CD8-positive, alpha-beta memory T cell (primary cell): ENCODE data around the gene ZNF473. TPM values are rescaled to one million over a fixed set of nuclear protein-coding genes. Genes with fewer than 3 reads are reported as not detected.

Experiments
- CTCF ChIA-PET: fragments of 350-600 bp; sonication (Branson Sonifier 250); formaldehyde crosslinking; loops from one replicate; lab custom pipeline; 2021; ENCODE audit warnings: antibody characterized with exemption; lab: Charles Lee
- POLR2A ChIA-PET: fragments of 350-600 bp; sonication (Branson Sonifier 250); formaldehyde crosslinking; loops from one replicate; lab custom pipeline; 2021; ENCODE audit warnings: antibody characterized with exemption; lab: Charles Lee
- DNase-seq, 5 donors: peaks; one replicate each; pipeline versions ENCODE4 v3.0.0 to v3.0.0-alpha.2; 2020 to 2022; ENCODE audit warnings: mixed read lengths in 1 of 5
- H3K27ac ChIP-seq: one replicate; pipeline ENCODE4 v1.7.0; 2013; ENCODE audit warnings: low read depth, mild to moderate bottlenecking, low read length, moderate library complexity
- H3K27me3 ChIP-seq: 2 replicates; pipeline ENCODE4 v1.7.0; 2013; ENCODE audit warnings: low read length, mild to moderate bottlenecking; ENCODE audit not compliant: insufficient read depth, poor library complexity, severe bottlenecking
- H3K36me3 ChIP-seq: 2 replicates; pipeline ENCODE4 v1.7.0; 2013; ENCODE audit warnings: mild to moderate bottlenecking, low read length, moderate library complexity; ENCODE audit not compliant: insufficient read depth
- H3K4me1 ChIP-seq: 2 replicates; pipeline ENCODE4 v1.7.0; 2013; ENCODE audit warnings: mild to moderate bottlenecking, low read length, moderate library complexity; ENCODE audit not compliant: insufficient read depth
- H3K4me3 ChIP-seq: 2 replicates; pipeline ENCODE4 v1.7.0; 2013; ENCODE audit warnings: mild to moderate bottlenecking, low read length
- H3K9me3 ChIP-seq: 2 replicates; pipeline ENCODE4 v1.7.0; 2013; ENCODE audit warnings: mild to moderate bottlenecking, low read length
- H3K27ac Mint-ChIP-seq, 8 donors: one replicate each; pipeline ENCODE4 v1.8.0; 2020 to 2021; ENCODE audit warnings: mixed read lengths in 8 of 8, mild to moderate bottlenecking in 6 of 8, inconsistent platforms in 3 of 8, moderate library complexity in 3 of 8
- H3K27me3 Mint-ChIP-seq, 2 donors: one replicate each; pipeline ENCODE4 v1.8.0; 2020 to 2021; ENCODE audit warnings: mixed read lengths in 2 of 2, mild to moderate bottlenecking in 1 of 2, moderate library complexity in 1 of 2
- H3K36me3 Mint-ChIP-seq, 3 donors: one replicate each; pipeline ENCODE4 v1.8.0; 2020 to 2021; ENCODE audit warnings: mixed read lengths in 3 of 3, inconsistent platforms in 1 of 3, mild to moderate bottlenecking in 1 of 3
- H3K4me1 Mint-ChIP-seq, 3 donors: one replicate each; pipeline ENCODE4 v1.8.0; 2020 to 2021; ENCODE audit warnings: mixed read lengths in 3 of 3, inconsistent platforms in 1 of 3, mild to moderate bottlenecking in 1 of 3
- H3K4me3 Mint-ChIP-seq, 7 donors: one replicate each; pipeline ENCODE4 v1.8.0; 2020 to 2021; ENCODE audit warnings: mixed read lengths in 7 of 7, mild to moderate bottlenecking in 6 of 7, moderate library complexity in 4 of 7, inconsistent platforms in 2 of 7
- H3K9me3 Mint-ChIP-seq, 5 donors: one replicate each; pipeline ENCODE4 v1.8.0; 2020 to 2022; ENCODE audit warnings: mixed read lengths in 5 of 5, mild to moderate bottlenecking in 3 of 5, moderate library complexity in 2 of 5, inconsistent platforms in 1 of 5
- polyA plus RNA-seq: library from polyadenylated mRNA; unstranded; fragments of 300-500 nt; fragmentation: Illumina TruSeq; gene quantifications from one replicate; pipeline ENCODE4 v1.2.3, GENCODE V29; 2021
- total RNA-seq, 2 experiments: library from RNA; stranded (reverse); gene quantifications; one replicate each; pipeline ENCODE4 v1.2.3, GENCODE V29; 2021

Gene ZNF473
- total and polyA plus RNA-seq, 3 experiments from 2014 or later: 4.5 to 9.8 (median 8.5) TPM

GRCh38 chr19:50007170-50007569 lies 18.6 kb upstream of the ZNF473 start:
- peaks cover 54% of the 10 kb centered on the region for H3K36me3 ChIP-seq
- CTCF ChIA-PET: no interaction called here

DNA sequence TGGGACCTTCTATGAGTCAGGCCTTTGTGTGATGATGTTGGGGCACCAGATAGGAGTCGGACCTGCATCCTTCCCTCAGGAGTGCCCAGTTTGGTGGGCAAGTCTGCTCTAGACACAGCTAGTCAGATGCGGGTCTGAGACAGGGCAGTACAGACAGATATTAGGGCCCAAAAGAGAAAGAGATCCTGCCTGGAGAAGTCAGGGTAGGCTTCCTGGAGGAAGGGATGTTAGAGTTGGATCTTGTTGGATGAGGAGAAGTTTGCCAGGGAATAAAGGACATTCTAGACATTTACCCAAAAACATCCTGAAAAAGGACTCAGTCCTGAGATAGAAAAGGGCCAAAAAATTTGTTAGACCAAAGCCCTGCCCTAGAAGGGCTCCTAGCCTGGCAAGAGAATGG lies 17.9 kb upstream of the ZNF473 start:
- ChIA-PET CTCF (no interaction called here), POLR2A (no interaction called here)
- Mint-ChIP-seq H3K36me3 (peaks cover 0 to 82% (median 21%) of the 10 kb centered on the region in 3 donors), H3K27ac (peak overlapping the region in 1 of 8 donors; percentile 22), H3K4me1 (peaks cover 14 to 28% (median 21%) of the 10 kb centered on the region in 3 donors), H3K4me3 (no peak overlapping the region), H3K27me3 (no peaks in the 10 kb centered on the region), H3K9me3 (no peaks in the 10 kb centered on the region)
- no peak for DNase-seq
- Histone ChIP-seq H3K9me3 (no peaks in the 10 kb centered on the region), H3K27me3 (no peaks in the 10 kb centered on the region), H3K27ac (no peak overlapping the region), H3K36me3 (peaks cover 47% of the 10 kb centered on the region), H3K4me3 (no peak overlapping the region), H3K4me1 (peaks cover 7% of the 10 kb centered on the region)

More at GRCh38 chr19:50007170-50007569, 18.6 kb upstream of the ZNF473 start:
- no peaks in the 10 kb centered on the region for H3K9me3 ChIP-seq
- peaks cover 7% of the 10 kb centered on the region for H3K4me1 ChIP-seq
- Mint-ChIP-seq H3K27me3 (no peaks in the 10 kb centered on the region), H3K36me3 (peaks cover 0 to 85% (median 20%) of the 10 kb centered on the region in 3 donors), H3K4me3 (no peak overlapping the region), H3K27ac (no peak overlapping the region), H3K4me1 (peaks cover 16 to 32% (median 21%) of the 10 kb centered on the region in 3 donors), H3K9me3 (no peaks in the 10 kb centered on the region)
- H3K27me3 ChIP-seq: no peaks in the 10 kb centered on the region
- H3K4me3 ChIP-seq: no peak overlapping the region
- no peak for DNase-seq
- no peak overlapping the region for H3K27ac ChIP-seq
- POLR2A ChIA-PET: no interaction called here

GRCh38 chr19:50008532-50008931 lies 17.3 kb upstream of the ZNF473 start:
- Mint-ChIP-seq H3K27ac (peak overlapping the region in 1 of 8 donors; percentile 54), H3K4me1 (peaks cover 14 to 25% (median 23%) of the 10 kb centered on the region in 3 donors), H3K4me3 (no peak overlapping the region), H3K9me3 (no peaks in the 10 kb centered on the region), H3K36me3 (peaks cover 5 to 82% (median 24%) of the 10 kb centered on the region in 3 donors), H3K27me3 (no peaks in the 10 kb centered on the region)
- no peak for DNase-seq
- Histone ChIP-seq H3K4me3 (no peak overlapping the region), H3K27me3 (no peaks in the 10 kb centered on the region), H3K9me3 (no peaks in the 10 kb centered on the region), H3K36me3 (peaks cover 42% of the 10 kb centered on the region), H3K4me1 (peaks cover 7% of the 10 kb centered on the region), H3K27ac (no peak overlapping the region)
- ChIA-PET POLR2A (no interaction called here), CTCF (no interaction called here)

DNA sequence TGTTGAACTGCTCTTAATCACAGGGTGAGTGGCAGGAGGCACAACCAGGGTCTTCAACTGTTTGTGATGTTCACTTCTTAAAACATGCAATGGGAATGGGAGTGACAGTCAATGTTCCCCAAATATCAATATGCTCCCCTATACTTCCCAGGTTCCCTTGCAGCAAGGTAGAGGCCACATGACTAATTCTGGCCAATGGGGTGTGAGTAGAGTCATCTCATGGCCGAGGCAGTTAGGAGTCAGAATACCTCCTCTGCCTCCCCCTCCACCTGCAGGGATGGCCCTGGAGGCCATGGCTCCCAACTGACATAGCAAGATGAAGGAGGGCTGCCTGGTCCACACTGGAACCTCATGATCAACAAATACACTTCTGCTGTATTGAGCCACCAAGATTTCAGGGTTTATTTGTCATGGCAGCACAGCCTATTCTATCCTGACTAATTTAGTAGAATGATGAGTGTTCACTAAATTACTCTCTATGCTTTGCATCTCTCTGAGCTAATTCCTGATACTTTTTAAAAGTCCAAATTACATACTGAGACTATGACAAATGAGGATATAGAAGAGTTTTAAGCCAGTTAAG lies 9.5 kb upstream of the ZNF473 start:
- DNase-seq: no peak
- Mint-ChIP-seq H3K4me3 (no peak overlapping the region), H3K4me1 (peaks cover 8 to 17% (median 9%) of the 10 kb centered on the region in 3 donors), H3K27ac (no peak overlapping the region), H3K27me3 (peaks cover 0 to 1% of the 10 kb centered on the region in 2 donors), H3K9me3 (no peaks in the 10 kb centered on the region), H3K36me3 (peaks cover 23 to 77% (median 26%) of the 10 kb centered on the region in 3 donors)
- Histone ChIP-seq H3K9me3 (no peaks in the 10 kb centered on the region), H3K4me1 (no peaks in the 10 kb centered on the region), H3K27me3 (no peaks in the 10 kb centered on the region), H3K4me3 (no peak overlapping the region), H3K27ac (no peak overlapping the region), H3K36me3 (peaks cover 50% of the 10 kb centered on the region)
- CTCF ChIA-PET: no interaction called here
- POLR2A ChIA-PET: no interaction called here

DNA sequence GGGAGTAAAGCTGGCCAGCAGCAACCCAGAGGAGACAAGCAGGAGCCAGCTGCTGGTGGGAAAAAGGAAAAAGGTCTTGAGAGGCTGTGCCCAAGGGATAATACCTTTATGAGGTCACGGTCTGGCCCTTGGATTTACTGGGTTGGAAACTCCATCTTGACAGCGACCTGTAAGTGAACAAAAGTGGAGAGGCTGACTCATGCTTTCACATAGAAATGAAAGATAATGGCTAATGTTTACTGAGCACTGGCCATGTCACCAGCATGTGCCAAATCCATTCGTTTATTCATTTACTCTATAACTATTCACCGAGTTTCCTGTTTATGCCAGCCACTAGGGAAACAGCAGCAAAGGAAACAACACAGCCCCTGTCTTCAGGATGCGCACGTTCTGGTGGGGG lies 5.3 kb upstream of the ZNF473 start:
- Histone ChIP-seq H3K27me3 (no peaks in the 10 kb centered on the region), H3K27ac (no peak overlapping the region), H3K9me3 (no peaks in the 10 kb centered on the region), H3K4me1 (peaks cover 19% of the 10 kb centered on the region), H3K4me3 (no peak overlapping the region), H3K36me3 (peaks cover 35% of the 10 kb centered on the region)
- Mint-ChIP-seq H3K4me3 (no peak overlapping the region), H3K36me3 (peaks cover 11 to 56% (median 12%) of the 10 kb centered on the region in 3 donors), H3K27me3 (peaks cover 0 to 4% of the 10 kb centered on the region in 2 donors), H3K9me3 (no peaks in the 10 kb centered on the region), H3K27ac (peak overlapping the region in 3 of 8 donors; percentile 20 to 73 (median 33)), H3K4me1 (peaks cover 30 to 40% (median 36%) of the 10 kb centered on the region in 3 donors)
- ChIA-PET CTCF (no interaction called here), POLR2A (no interaction called here)
- DNase-seq: no peak

- Mint-ChIP-seq H3K4me3 (peak overlapping the region in 1 of 7 donors; percentile 32), H3K27ac (peak overlapping the region in 3 of 8 donors; percentile 36 to 76 (median 40)), H3K36me3 (peaks cover 0 to 45% (median 0%) of the 10 kb centered on the region in 3 donors), H3K4me1 (peaks cover 48 to 60% (median 55%) of the 10 kb centered on the region in 3 donors), H3K27me3 (peaks cover 0 to 5% of the 10 kb centered on the region in 2 donors), H3K9me3 (no peaks in the 10 kb centered on the region)
- DNase-seq: no peak
- no peak overlapping the region for H3K27ac ChIP-seq
- ChIA-PET CTCF (no interaction called here), POLR2A (no interaction called here)
- H3K4me1 ChIP-seq: peaks cover 30% of the 10 kb centered on the region
- H3K27me3 ChIP-seq: no peaks in the 10 kb centered on the region
- H3K36me3 ChIP-seq: peaks cover 21% of the 10 kb centered on the region
- H3K4me3 ChIP-seq: no peak overlapping the region
- H3K9me3 ChIP-seq: no peaks in the 10 kb centered on the region
Observed at GRCh38 chr19:50022823-50023222, 3.0 kb upstream of the ZNF473 start.

DNA sequence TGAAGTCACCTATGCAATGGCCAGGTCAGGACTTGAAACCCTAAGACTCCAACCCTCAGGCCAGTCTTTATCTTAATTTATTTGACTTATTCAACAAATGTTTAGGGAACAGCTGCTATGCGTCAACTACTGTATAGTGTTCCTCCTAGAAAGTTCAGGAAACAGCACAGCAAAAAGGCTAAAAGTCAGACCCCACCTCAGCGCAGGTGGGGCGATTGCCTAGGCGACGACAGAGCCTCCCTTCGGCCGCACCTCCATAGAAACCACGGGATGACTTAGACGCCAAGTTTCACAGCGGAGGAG lies 1.1 kb upstream of the ZNF473 start:
- H3K27ac ChIP-seq: peak overlapping the region; percentile 100
- Mint-ChIP-seq H3K4me3 (peak overlapping the region; percentile 91 to 98 (median 95)), H3K27me3 (peaks cover 0 to 5% of the 10 kb centered on the region in 2 donors), H3K9me3 (no peaks in the 10 kb centered on the region), H3K27ac (peak overlapping the region; percentile 99 to 100 (median 100)), H3K4me1 (peaks cover 49 to 64% (median 59%) of the 10 kb centered on the region in 3 donors), H3K36me3 (peaks cover 0 to 38% (median 0%) of the 10 kb centered on the region in 3 donors)
- CTCF ChIA-PET: no interaction called here
- H3K36me3 ChIP-seq: peaks cover 15% of the 10 kb centered on the region
- peaks cover 30% of the 10 kb centered on the region for H3K4me1 ChIP-seq
- no peaks in the 10 kb centered on the region for H3K9me3 ChIP-seq
- peak overlapping the region; percentile 82 for H3K4me3 ChIP-seq
- POLR2A ChIA-PET: interaction anchor here (0.8 to 3.7 kb wide), 2 partner anchors 26 to 95 kb away, joined by 4 to 14 read pairs; partner anchors contain the start of genes ATF5 and NUP62
- no peak for DNase-seq
- no peaks in the 10 kb centered on the region for H3K27me3 ChIP-seq

DNA sequence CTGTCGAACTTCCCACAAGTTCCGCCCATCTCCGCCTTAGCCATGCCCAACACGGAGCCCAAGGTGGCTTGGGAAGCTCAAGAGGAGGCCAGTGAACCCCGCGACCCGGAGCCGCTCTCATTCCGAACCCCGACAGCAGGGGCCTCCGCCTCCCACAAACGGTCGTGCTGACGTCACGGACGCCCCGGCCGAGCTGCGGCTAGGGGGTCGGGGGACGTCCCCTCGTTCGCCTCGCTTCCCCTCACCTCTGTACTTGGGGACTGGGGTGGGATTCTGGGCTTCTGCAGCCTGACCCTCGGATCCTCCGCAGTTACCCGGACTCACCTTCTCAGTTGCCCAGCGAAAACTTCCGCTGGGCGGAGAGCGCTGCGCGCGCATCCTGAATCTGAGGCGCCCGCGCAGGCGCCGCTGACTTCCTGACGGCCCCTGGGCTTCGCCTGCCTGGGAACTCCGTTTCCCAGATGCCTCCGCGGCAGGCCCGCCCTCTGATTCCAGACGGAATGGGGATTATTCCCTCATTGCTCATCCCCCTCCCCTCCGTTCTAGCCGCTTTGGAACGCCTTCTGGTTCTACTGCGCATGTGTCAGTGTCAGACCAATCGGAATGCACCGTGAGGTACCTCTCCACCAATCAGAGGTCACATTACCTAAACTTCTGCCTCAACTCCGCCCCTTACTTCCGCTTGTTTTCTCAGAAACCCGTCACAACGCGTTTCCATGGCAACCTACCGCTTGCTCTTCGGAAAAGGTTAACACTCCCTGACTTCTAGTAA lies 597 bp upstream of the ZNF473 start, which contains the start of gene VRK3:
Gene VRK3 (minus strand): TSS at position 351 of the 772 bp plus-strand sequence. CDS start 9,210 bp downstream, outside the sequence.
- ChIA-PET CTCF (interaction anchor here (0.9 kb wide), 1 partner anchor 88 kb away, joined by 3 read pairs; no protein-coding TSS in a partner anchor), POLR2A (interaction anchor here (0.8 to 3.7 kb wide), 3 partner anchors 25 to 96 kb away, joined by 4 to 14 read pairs (median 7); partner anchors contain the start of genes ATF5 and NUP62)
- peaks cover 14% of the 10 kb centered on the region for H3K36me3 ChIP-seq
- H3K9me3 Mint-ChIP-seq: no peaks in the 10 kb centered on the region
- peak within 1 kb of the TSS; percentile 96 for H3K4me3 ChIP-seq
- no peaks in the 10 kb centered on the region for H3K27me3 ChIP-seq
- peak within 1 kb of the TSS; percentile 99 to 100 (median 100) for H3K27ac Mint-ChIP-seq
- peak within 1 kb of the TSS; percentile 91 to 98 (median 95) for H3K4me3 Mint-ChIP-seq
- no peaks in the 10 kb centered on the region for H3K9me3 ChIP-seq
- peak within 1 kb of the TSS; percentile 100 for H3K27ac ChIP-seq
- peaks cover 49 to 64% (median 60%) of the 10 kb centered on the region in 3 donors for H3K4me1 Mint-ChIP-seq
- H3K4me1 ChIP-seq: peaks cover 30% of the 10 kb centered on the region
- peak; percentile 96 to 100 (median 99) for DNase-seq
- peaks cover 0 to 5% of the 10 kb centered on the region in 2 donors for H3K27me3 Mint-ChIP-seq
- peaks cover 0 to 37% (median 0%) of the 10 kb centered on the region in 3 donors for H3K36me3 Mint-ChIP-seq
